NCI-H2171 treated with DMSO at 0.1 percent for 48 hours (cell line): ENCODE measurements around the gene TBC1D24.
A peak's percentile ranks its signal among the peaks of the same experiment; 100 is the strongest.

Experiments used
- DNase-seq: peaks from one replicate; lab custom pipeline; 2025; lab: John Stamatoyannopoulos, UW

TBC1D24 gene

GRCh38 chr16:2482708-2483534 is 8.0 kb downstream of the TBC1D24 start:
- peak; percentile 78 for DNase-seq

DNA sequence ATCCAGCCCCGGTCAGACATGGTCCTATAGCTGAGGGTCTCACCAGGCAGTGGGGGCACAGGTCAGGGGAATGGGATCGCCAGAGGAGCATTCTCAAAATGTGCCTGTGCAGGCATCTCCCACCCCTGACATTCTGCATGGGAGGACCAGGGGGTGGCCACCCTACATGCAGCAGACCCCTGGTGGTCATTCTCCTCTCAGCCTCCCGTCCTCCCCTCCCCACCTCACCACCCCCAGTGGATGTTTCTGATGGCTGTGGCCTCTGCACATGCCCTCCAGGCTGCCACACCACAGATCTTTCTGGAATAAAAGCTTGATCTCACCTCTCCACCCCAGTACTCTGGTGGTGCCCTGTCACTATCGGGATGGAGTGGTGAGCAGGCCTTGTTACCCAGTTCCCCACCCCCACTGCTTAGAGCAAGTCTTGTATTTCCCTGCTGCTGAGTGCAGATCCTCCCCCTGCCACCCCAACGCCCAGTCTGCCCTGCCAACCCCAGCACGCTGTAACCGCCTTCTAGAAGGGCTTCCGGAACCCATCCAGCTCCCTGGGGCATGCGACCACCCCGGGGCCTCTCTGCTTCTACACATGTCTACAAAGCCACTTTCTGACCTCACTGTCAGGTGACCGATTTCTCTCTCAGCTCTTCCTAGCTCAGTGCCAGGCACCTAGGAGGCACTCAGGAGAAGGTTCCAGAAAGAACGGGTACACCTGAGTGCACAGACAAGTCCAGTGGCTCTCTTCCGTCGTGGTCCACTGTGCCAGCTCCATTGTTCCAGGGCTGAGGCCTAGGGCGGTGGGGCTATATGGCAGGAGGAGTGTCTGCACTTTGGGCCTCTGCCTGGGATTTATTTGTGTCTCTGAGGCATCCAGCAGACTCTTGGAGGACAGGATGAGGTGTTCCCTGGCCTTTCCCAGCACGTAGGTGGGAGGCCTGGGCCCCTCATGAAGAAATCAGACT is 9.3 kb downstream of the TBC1D24 start:
- no peak for DNase-seq

- DNase-seq = no peak
These were observed 10.1 kb downstream of the TBC1D24 start for GRCh38 chr16:2484898-2485508.

DNA sequence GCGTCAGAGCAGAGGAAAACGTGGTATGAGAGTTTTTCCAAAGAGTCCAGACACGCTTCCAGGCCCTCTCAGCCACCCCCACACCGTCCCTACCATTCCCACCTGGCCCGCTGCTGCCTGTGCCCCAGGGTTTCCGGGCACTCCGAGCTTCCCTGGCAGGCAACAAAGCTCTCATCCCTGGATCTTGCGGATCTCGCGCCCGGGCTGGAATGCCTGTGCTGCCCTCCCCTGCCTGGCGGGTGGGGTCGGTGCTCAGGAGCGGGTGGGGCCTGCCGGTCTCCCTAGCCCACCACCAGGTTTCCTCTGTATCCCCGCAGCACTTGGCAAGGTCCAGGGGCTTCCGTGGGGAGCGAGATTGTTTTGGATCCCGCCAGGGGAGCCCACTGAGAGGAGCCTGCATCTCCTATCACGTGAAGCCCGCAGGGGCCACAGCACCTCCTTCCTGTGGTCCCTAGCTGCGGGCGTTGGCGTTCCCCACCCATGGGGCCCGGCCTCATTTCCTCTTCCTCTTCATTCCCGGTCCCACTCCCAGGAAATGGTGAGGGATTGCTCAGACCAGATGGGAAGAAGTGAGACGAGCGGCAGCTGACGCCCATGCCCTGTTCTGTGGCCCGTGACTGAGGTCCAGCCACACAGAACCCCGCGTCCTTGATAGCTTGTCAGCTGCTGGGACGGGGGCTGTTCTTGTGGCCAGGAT is 11.0 kb downstream of the TBC1D24 start:
- DNase-seq = no peak

- DNase-seq = peak; percentile 44
These were observed 12.0 kb downstream of the TBC1D24 start for GRCh38 chr16:2486645-2487516.

DNA sequence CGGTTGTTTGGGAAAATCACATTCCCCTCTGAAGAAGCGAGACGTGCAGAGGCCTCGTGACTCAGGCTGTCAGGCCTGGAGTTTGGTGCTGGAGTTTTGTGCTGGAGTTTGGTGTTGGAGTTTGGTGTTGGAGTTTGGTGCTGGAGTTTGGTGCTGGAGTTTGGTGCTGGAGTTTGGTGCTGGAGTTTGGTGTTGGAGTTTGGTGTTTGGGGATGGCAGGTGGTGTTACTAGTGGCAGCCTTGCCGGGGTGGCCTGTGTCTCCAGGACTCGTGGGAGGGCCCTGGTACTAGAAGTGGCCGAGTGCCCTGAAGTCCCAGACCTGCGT is 12.6 kb downstream of the TBC1D24 start:
- no peak for DNase-seq

GRCh38 chr16:2487903-2488531 is 13.1 kb downstream of the TBC1D24 start:
- no peak for DNase-seq

DNA sequence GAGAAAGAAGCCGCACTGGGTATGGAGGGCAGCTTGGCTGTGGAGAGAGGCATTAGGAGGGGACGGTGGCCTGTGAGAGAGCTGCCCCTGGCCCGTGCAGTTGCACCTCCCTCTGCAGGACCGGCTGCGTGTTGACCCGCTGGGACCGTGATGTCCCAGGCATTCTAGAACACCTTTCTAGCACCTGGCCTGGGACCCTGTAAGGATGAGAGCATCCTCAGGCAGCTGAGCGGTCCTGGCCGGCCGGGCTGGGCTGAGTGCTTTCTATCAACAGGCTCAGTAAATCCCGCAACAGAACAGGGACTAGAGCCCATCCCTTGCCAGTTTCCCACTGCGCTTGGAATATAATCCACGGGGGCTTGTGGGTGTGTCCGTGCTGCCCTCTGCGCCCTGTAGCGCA is 14.7 kb downstream of the TBC1D24 start:
- no peak for DNase-seq

GRCh38 chr16:2490190-2491105 is 15.5 kb downstream of the TBC1D24 start:
- DNase-seq = peak; percentile 58

DNA sequence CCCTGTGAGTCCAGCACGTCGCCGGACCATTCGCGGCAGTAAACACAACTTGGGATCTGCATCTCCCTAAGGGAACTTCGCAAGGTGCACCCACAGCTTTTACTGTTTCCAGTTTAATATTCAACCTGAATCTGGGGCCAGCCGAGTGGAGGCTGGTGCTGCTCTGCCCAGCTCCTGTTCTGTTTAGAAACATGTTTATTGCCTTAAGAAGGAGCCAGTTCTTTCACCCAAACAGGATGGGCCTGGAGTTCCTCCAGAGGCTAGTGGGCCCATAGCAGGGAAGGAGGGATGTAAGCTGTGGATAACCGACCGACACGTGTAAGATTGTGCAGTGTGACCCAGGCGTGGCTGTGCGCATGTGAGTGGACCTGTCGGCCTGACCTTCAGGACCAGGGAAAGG is 17.4 kb downstream of the TBC1D24 start:
- DNase-seq = no peak

GRCh38 chr16:2493605-2494004 is 18.7 kb downstream of the TBC1D24 start:
- no peak for DNase-seq

- DNase-seq = no peak
These were observed 19.7 kb downstream of the TBC1D24 start for GRCh38 chr16:2494616-2495015.

GRCh38 chr16:2495041-2495440 is 20.1 kb downstream of the TBC1D24 start:
- DNase-seq = no peak

- no peak for DNase-seq
These were observed 21.5 kb downstream of the TBC1D24 start for GRCh38 chr16:2496223-2497115.

DNA sequence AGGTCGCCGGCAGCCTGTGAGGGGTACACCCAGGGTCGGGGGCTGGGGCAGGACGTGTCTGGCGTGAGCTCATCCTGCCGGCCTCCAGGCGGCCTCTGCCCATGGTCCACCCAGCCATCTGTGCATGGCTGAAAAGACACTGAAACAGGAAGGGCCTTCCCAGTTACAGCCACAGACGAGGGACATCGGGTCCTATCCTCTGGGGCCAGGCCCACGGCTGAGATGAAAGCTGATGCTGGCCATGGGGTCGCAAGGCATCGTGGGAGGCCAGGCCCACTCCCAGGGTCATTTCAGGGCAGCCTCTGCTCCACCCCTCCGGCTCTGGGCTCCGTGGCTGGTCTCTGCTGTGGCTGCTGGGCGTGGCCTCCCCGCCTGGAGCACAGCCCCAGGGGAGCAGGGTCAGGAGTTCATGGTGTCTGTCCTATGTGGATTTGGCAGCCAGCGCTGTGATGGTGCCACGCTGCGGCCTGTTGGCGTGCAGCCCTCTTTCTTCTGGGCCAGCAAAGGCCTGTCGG is 22.2 kb downstream of the TBC1D24 start:
- DNase-seq = peak; percentile 89

DNA sequence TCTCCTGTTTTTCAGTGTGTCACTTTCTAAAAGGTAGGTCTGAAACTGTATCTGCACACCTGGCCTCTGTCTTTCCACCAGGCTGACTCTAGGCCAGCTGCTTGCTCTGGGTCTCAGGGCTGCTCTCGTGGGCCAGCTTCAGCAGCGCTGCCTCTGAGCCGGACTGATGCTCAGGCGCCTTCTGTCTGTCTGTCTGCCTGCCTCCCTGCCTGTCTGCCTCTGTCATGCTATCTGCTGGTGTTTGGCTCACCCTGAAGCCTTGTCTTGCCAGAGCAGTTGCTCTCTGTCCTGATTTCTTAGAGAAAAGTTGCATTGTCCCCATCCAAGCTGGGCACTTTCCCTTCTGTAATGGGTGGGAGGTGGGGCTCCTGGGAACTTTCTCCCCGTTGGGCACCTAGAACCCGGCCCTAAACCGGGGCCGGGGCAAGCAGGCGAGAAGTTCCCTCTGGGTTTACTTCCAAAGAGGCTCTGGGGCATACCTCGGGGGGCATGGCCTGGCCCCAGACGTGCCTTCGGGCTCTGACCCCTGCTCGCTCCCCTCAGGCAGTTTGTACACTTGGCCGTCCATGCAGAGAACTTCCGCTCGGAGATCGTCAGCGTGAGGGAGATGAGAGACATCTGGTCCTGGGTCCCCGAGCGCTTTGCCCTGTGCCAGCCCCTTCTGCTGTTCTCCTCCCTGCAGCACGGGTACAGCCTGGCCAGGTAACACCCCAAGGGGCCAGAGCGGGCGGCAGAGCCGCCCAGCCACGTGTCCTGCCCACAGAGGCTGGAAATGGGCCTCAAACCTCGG is 23.0 kb downstream of the TBC1D24 start:
- no peak for DNase-seq

- no peak for DNase-seq
These were observed 23.8 kb downstream of the TBC1D24 start for GRCh38 chr16:2498531-2499253.
